Hindlimb muscle (tissue), 1 donor: ENCODE measurements around the gene DAZ4. TPM values are rescaled to one million over a fixed set of nuclear protein-coding genes. Genes with fewer than 3 reads are reported as not detected.
"Not testable (repeated sequence)": the region's sequence is repeated elsewhere in the genome, so short reads cannot be mapped to it uniquely, and the experiment has no call there.

Experiments used
- DNase-seq: peaks from one replicate; pipeline ENCODE4 v3.0.0-alpha.2; 2013
- polyA plus RNA-seq: library from polyadenylated mRNA; unstranded; fragments of 120-200 nt; gene quantifications from one replicate; pipeline ENCODE4 v1.2.1, GENCODE V29; 2013; ENCODE audit not compliant: insufficient read length

DAZ4 gene, protein sequence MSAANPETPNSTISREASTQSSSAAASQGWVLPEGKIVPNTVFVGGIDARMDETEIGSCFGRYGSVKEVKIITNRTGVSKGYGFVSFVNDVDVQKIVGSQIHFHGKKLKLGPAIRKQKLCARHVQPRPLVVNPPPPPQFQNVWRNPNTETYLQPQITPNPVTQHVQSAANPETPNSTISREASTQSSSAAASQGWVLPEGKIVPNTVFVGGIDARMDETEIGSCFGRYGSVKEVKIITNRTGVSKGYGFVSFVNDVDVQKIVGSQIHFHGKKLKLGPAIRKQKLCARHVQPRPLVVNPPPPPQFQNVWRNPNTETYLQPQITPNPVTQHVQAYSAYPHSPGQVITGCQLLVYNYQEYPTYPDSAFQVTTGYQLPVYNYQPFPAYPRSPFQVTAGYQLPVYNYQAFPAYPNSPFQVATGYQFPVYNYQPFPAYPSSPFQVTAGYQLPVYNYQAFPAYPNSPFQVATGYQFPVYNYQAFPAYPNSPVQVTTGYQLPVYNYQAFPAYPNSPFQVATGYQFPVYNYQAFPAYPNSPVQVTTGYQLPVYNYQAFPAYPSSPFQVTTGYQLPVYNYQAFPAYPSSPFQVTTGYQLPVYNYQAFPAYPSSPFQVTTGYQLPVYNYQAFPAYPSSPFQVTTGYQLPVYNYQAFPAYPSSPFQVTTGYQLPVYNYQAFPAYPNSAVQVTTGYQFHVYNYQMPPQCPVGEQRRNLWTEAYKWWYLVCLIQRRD
- not detected for polyA plus RNA-seq

DNA sequence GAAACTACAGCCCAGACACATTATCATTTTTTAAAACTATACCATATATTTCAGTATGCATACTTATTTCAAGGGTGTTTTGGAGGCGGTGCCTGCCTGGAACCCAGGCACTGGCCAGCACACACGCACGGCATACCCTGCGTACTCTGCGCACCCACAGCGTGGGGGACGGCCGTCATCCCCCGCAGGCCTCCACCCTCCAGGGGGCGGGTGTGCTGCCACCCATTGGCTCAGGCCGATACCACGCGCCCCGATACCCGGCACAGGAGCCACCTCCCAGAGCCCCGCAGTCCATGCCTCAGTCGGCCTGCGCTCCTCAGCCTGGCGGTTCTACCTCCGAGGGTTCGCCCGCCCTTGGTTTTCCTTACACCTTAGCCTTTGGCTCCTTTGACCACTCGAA, at the start of gene DAZ4:
Gene DAZ4, plus strand, starts transcription at position 301 of the 400 bp plus-strand sequence. CDS start 208 bp downstream, outside the sequence.
- not testable (repeated sequence) for DNase-seq

DNA sequence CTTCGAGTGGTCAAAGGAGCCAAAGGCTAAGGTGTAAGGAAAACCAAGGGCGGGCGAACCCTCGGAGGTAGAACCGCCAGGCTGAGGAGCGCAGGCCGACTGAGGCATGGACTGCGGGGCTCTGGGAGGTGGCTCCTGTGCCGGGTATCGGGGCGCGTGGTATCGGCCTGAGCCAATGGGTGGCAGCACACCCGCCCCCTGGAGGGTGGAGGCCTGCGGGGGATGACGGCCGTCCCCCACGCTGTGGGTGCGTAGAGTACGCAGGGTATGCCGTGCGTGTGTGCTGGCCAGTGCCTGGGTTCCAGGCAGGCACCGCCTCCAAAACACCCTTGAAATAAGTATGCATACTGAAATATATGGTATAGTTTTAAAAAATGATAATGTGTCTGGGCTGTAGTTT, 20.4 kb upstream of the DAZ4 start, which contains the start of gene DAZ3:
Gene DAZ3, minus strand, starts transcription at position 101 of the 400 bp plus-strand sequence. CDS start 208 bp downstream, outside the sequence.
- DNase-seq, result not testable (repeated sequence)

DNA sequence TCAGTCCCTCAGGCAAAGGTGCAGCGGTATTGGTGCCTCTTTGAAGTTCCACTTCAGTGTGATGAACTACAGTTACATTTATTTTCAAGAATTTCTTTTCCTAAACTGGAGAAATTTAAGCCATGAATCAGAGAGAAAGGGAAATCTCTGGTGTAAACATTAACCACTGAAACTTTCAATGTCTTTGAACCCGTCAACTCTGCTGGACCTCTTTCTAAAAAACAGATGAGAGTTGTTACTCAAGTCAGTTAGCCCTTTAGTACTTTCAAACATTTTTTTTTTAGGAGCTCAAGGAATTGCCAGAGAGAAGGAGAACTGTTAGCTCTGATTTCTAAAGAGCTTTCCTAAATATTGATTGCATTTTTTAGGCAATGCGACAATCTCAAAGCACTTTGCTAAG, 11.9 kb upstream of the DAZ4 start:
- not testable (repeated sequence) for DNase-seq

DNA sequence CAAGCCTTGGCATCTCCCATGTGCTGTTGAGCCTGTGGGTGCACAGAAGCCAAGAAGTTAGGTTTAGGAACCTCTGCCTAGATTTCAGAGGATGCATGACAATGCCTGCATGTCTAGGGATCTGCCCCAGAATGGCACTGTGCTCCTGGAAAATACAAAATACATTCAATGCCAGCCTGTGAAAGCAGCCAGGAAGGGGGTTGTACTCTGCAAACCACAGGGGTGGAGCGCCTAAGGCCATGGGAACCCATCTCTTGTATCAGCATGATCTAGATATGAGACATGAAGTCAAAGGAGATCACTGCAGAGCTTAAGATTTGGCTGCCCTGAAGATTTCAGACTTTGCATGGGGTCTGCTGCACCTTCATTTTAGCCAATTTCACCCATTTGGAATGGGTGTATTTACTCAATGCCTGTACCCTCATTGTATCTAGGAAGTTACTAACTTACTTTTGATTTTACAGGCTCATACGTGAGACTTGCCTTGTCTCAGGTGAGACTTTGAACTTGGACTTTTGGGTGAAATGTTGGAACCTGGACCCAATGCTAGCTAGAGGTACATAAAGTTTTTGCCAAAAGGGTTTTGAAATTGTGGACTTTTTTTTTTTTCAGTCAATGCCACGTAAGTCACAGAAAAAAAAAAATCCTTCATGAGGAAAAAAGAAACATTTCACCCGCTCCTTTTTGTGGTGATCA, 9.4 kb upstream of the DAZ4 start:
- DNase-seq, result not testable (repeated sequence)

DNA sequence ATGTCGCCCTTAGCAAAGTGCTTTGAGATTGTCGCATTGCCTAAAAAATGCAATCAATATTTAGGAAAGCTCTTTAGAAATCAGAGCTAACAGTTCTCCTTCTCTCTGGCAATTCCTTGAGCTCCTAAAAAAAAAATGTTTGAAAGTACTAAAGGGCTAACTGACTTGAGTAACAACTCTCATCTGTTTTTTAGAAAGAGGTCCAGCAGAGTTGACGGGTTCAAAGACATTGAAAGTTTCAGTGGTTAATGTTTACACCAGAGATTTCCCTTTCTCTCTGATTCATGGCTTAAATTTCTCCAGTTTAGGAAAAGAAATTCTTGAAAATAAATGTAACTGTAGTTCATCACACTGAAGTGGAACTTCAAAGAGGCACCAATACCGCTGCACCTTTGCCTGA, 8.7 kb upstream of the DAZ4 start:
- DNase-seq, result not testable (repeated sequence)

Other genes starting within 250 kb of the DAZ4 start
- gene BPY2B, start 215.9 kb upstream of the DAZ4 start, polyA plus RNA-seq, result not detected
- not detected for gene DAZ3, start 20.5 kb upstream of the DAZ4 start, polyA plus RNA-seq
- gene BPY2C, start 218.2 kb downstream of the DAZ4 start, polyA plus RNA-seq, result not detected